Upper lobe of left lung (tissue), 6 donors: ENCODE measurements around the gene XPR1. TPM values are rescaled to one million over a fixed set of nuclear protein-coding genes. Genes with fewer than 3 reads are reported as not detected.

Source experiments
- ATAC-seq, 2 donors: fragments of 200-7000 bp; cut with Tn5 transposase; one replicate each; pipeline ENCODE4 v1.9.1; 2022; ENCODE audit warnings: mild to moderate bottlenecking in 2 of 2, moderate library complexity in 2 of 2; ENCODE audit not compliant: low FRiP score in 2 of 2
- DNase-seq, 2 donors: peaks; one replicate each; pipeline ENCODE4 v3.0.0-alpha.2; 2019 to 2020
- H3K27ac ChIP-seq, 4 donors: fragments of 200-600 bp; sonication (generic); one replicate each; pipeline ENCODE4 v1.5.1; 2016 to 2019
- H3K27me3 ChIP-seq, 4 donors: fragments of 200-600 bp; sonication (generic); one replicate each; pipeline ENCODE4 v1.5.1; 2017 to 2019
- H3K36me3 ChIP-seq, 4 donors: fragments of 200-600 bp; sonication (generic); one replicate each; pipeline ENCODE4 v1.5.1; 2016 to 2019
- H3K4me1 ChIP-seq, 4 donors: fragments of 200-600 bp; sonication (generic); one replicate each; pipeline ENCODE4 v1.5.1; 2018 to 2019
- H3K4me3 ChIP-seq, 4 donors: fragments of 200-600 bp; sonication (generic); one replicate each; pipeline ENCODE4 v1.5.1; 2017 to 2019; ENCODE audit warnings: mild to moderate bottlenecking in 2 of 4, moderate library complexity in 1 of 4
- H3K9me3 ChIP-seq, 4 donors: fragments of 200-600 bp; sonication (generic); one replicate each; pipeline ENCODE4 v1.5.1; 2018 to 2019
- EP300 ChIP-seq, 4 donors: sonication (generic); formaldehyde crosslinking; IDR thresholded peaks; one replicate each; pipeline ENCODE4 v1.5.1; 2017; ENCODE audit warnings: antibody characterized with exemption in 4 of 4, control low read depth in 2 of 4
- POLR2A ChIP-seq, 4 donors: fragments of 450-650 bp; IDR thresholded peaks; one replicate each; pipeline ENCODE4 v1.5.1; 2016 to 2017; ENCODE audit warnings: antibody characterized with exemption in 4 of 4, mild to moderate bottlenecking in 2 of 4
- POLR2AphosphoS5 ChIP-seq, 2 donors: sonication (generic); formaldehyde crosslinking; IDR thresholded peaks; one replicate each; pipeline ENCODE4 v1.5.1; 2017; ENCODE audit warnings: antibody characterized with exemption in 2 of 2
- WGBS, 2 donors: methylation state at CpG; one replicate each; pipeline ENCODE4 v1.1.5; 2017 to 2018; 5-methylcytosine and 5-hydroxymethylcytosine counted together
- total RNA-seq, 6 donors: library from RNA; depleted of rRNA in 4 of 6; stranded (reverse); fragments of >200 nt in 4 of 6; gene quantifications; one replicate each; pipeline versions ENCODE4 v1.1.0 to v1.2.1, GENCODE V29; 2016 to 2021
- TF ChIP-seq, protein P1 (sequence below), 6 experiments: fragments of 450-650 bp in 4 of 6; fragments of 200-600 bp in 2 of 6; sonication (generic) in 2 of 6; IDR thresholded peaks; one replicate each; pipeline ENCODE4 v1.5.1; 2016 to 2019; ENCODE audit warnings: antibody characterized with exemption in 6 of 6
- donor health status: DM: no; HTN: no; CAD: no; lungs with moderate emphysema.
- donor health status: DM: no; HTN: yes; CAD: no; lungs with severe emphysema.

Gene XPR1
- total RNA-seq, 6 donors from 2014 or later: 21.3 to 30.2 (median 25.3) TPM

- no peak overlapping the region for H3K4me3 ChIP-seq
- H3K27me3 ChIP-seq: no peaks in the 10 kb centered on the region
- no peak for DNase-seq
- H3K27ac ChIP-seq: no peak overlapping the region
- ATAC-seq: no peak
- H3K9me3 ChIP-seq: peaks cover 0 to 7% (median 3%) of the 10 kb centered on the region in 4 donors
- H3K36me3 ChIP-seq: no peaks in the 10 kb centered on the region
- TF ChIP-seq, protein P1, sequence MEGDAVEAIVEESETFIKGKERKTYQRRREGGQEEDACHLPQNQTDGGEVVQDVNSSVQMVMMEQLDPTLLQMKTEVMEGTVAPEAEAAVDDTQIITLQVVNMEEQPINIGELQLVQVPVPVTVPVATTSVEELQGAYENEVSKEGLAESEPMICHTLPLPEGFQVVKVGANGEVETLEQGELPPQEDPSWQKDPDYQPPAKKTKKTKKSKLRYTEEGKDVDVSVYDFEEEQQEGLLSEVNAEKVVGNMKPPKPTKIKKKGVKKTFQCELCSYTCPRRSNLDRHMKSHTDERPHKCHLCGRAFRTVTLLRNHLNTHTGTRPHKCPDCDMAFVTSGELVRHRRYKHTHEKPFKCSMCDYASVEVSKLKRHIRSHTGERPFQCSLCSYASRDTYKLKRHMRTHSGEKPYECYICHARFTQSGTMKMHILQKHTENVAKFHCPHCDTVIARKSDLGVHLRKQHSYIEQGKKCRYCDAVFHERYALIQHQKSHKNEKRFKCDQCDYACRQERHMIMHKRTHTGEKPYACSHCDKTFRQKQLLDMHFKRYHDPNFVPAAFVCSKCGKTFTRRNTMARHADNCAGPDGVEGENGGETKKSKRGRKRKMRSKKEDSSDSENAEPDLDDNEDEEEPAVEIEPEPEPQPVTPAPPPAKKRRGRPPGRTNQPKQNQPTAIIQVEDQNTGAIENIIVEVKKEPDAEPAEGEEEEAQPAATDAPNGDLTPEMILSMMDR (IDR thresholded peaks at IDR 0.05): no peak
- TF ChIP-seq EP300 (IDR thresholded peaks at IDR 0.05) (no peak), POLR2AphosphoS5 (IDR thresholded peaks at IDR 0.05) (no peak), POLR2A (IDR thresholded peaks at IDR 0.05) (no peak)
- H3K4me1 ChIP-seq: no peaks in the 10 kb centered on the region
Observed at GRCh38 chr1:180743868-180744267, 112.0 kb downstream of the XPR1 start.

GRCh38 chr1:180745098-180745497 lies 113.3 kb downstream of the XPR1 start:
- TF ChIP-seq EP300 (IDR thresholded peaks at IDR 0.05): no peak
- TF ChIP-seq POLR2A (IDR thresholded peaks at IDR 0.05): no peak
- TF ChIP-seq, protein P1 (IDR thresholded peaks at IDR 0.05): no peak
- 92 to 93% methylated on average over 6 of the region's 6 CpGs for WGBS, 2 donors
- Histone ChIP-seq H3K4me3 (no peak overlapping the region), H3K27ac (no peak overlapping the region), H3K9me3 (peaks cover 0 to 7% (median 3%) of the 10 kb centered on the region in 4 donors), H3K27me3 (no peaks in the 10 kb centered on the region), H3K36me3 (no peaks in the 10 kb centered on the region), H3K4me1 (no peaks in the 10 kb centered on the region)
- no peak for DNase-seq
- no peak for ATAC-seq

DNA sequence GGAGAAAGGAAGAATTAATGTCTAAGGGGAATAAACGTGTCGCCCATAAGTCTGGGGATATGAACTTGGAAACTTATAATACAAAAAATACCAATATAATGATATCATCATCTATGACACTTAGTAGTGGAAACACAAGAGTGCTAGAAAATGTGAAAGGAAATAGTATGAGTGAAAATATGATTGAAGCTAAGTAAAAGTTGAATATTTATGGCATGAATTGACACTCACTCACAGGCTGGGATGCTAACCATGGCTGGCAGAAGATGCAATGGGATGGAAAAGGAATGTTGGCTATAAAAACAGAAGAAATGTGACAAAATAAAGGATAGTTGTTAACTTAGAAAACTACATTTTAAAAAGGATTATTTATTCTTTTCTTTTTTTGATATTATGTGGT lies 120.1 kb downstream of the XPR1 start:
- H3K27me3 ChIP-seq: no peaks in the 10 kb centered on the region
- WGBS, 2 donors: 87 to 95% methylated on average over 2 of the region's 2 CpGs
- no peak overlapping the region for H3K27ac ChIP-seq
- H3K4me3 ChIP-seq: no peak overlapping the region
- TF ChIP-seq, protein P1 (IDR thresholded peaks at IDR 0.05): no peak
- TF ChIP-seq POLR2AphosphoS5 (IDR thresholded peaks at IDR 0.05) (no peak), EP300 (IDR thresholded peaks at IDR 0.05) (no peak), POLR2A (IDR thresholded peaks at IDR 0.05) (no peak)
- no peaks in the 10 kb centered on the region for H3K9me3 ChIP-seq
- ATAC-seq (no peak), DNase-seq (no peak)
- H3K36me3 ChIP-seq: no peaks in the 10 kb centered on the region
- no peaks in the 10 kb centered on the region for H3K4me1 ChIP-seq

DNA sequence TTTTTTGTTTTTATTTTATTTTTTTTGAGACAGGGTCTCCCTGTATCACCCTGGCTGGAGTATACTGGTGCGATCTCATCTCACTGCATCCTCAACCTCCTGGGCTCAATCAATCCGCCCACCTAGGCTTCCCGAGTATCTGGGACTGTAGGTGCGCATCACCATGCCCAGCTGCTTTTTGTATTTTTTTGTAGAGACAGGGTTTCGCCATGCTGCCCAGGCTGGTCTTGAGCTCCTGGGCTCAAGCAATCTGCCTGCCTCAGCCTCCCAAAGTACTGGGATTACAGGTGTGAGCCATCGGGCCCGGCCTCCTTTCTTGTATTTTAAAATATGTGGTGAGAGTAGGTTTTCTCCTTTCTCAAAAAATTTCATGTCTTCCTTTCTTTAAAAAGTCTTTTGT lies 122.6 kb downstream of the XPR1 start:
- WGBS, 2 donors: 97% methylated on average over 7 of the region's 7 CpGs
- no peaks in the 10 kb centered on the region for H3K4me1 ChIP-seq
- H3K36me3 ChIP-seq: no peaks in the 10 kb centered on the region
- no peak for DNase-seq
- no peaks in the 10 kb centered on the region for H3K27me3 ChIP-seq
- ATAC-seq: no peak
- H3K4me3 ChIP-seq: no peak overlapping the region
- no peaks in the 10 kb centered on the region for H3K9me3 ChIP-seq
- no peak overlapping the region for H3K27ac ChIP-seq
- TF ChIP-seq POLR2AphosphoS5 (IDR thresholded peaks at IDR 0.05): no peak
- no peak for TF ChIP-seq EP300 (IDR thresholded peaks at IDR 0.05)
- no peak for TF ChIP-seq POLR2A (IDR thresholded peaks at IDR 0.05)
- TF ChIP-seq, protein P1 (IDR thresholded peaks at IDR 0.05): no peak

DNA sequence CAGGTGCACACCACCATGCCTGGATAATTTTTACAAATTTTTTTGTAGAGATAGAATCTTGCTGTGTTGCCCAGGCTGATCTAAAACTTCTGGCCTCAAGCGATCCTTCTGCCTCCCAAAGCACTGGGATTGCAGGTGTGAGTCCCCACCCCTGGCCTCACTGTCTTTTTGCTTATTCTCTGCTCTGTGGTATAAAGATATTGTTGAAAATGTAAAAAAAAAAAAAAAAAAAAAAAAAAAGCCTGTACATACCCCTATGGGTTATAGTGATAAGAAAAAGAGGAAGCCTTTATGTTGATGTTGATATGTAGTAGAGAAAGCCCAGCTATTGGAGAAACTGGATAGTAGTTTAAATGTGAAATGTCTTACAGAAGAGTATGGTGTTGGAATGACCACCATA lies 125.8 kb downstream of the XPR1 start:
- Histone ChIP-seq H3K9me3 (no peaks in the 10 kb centered on the region), H3K4me1 (no peaks in the 10 kb centered on the region), H3K36me3 (no peaks in the 10 kb centered on the region), H3K27me3 (no peaks in the 10 kb centered on the region), H3K27ac (no peak overlapping the region), H3K4me3 (no peak overlapping the region)
- ATAC-seq: no peak
- 86 to 100% methylated on average over 1 of the region's 1 CpG for WGBS, 2 donors
- no peak for TF ChIP-seq POLR2AphosphoS5 (IDR thresholded peaks at IDR 0.05)
- no peak for TF ChIP-seq POLR2A (IDR thresholded peaks at IDR 0.05)
- no peak for TF ChIP-seq EP300 (IDR thresholded peaks at IDR 0.05)
- TF ChIP-seq, protein P1 (IDR thresholded peaks at IDR 0.05): no peak
- DNase-seq: no peak
